GM18909 (cell line): ENCODE results near the gene RSPH1.

Source experiments
- ATAC-seq: cut with Tn5 transposase; IDR thresholded peaks from one replicate; pipeline ENCODE4 v1.9.1; 2021; ENCODE audit warnings: mild to moderate bottlenecking; ENCODE audit not compliant: unreplicated experiment, poor library complexity

The RSPH1 gene

GRCh38 chr21:42496120-42496838 lies at the start of gene RSPH1:
TSS of gene RSPH1 (minus strand) at chr21:42496224. CDS start at chr21:42496186, 38 bp downstream.
- peak; percentile 99 for ATAC-seq

GRCh38 chr21:42545745-42546144 lies 49.7 kb upstream of the RSPH1 start:
- no peak for ATAC-seq

GRCh38 chr21:42545317-42545716 lies 49.3 kb upstream of the RSPH1 start:
- no peak for ATAC-seq

GRCh38 chr21:42544544-42544943 lies 48.5 kb upstream of the RSPH1 start:
- no peak for ATAC-seq

- no peak for ATAC-seq
Measured at GRCh38 chr21:42543106-42543847, 47.3 kb upstream of the RSPH1 start.

- ATAC-seq: no peak
Measured at GRCh38 chr21:42542596-42542995, 46.6 kb upstream of the RSPH1 start.

- no peak for ATAC-seq
Measured at GRCh38 chr21:42542196-42542595, 46.2 kb upstream of the RSPH1 start.

GRCh38 chr21:42541618-42542017 lies 45.6 kb upstream of the RSPH1 start:
- no peak for ATAC-seq

- ATAC-seq: no peak
Measured at GRCh38 chr21:42541174-42541573, 45.1 kb upstream of the RSPH1 start.

- no peak for ATAC-seq
Measured at GRCh38 chr21:42540396-42540795, 44.4 kb upstream of the RSPH1 start.

- ATAC-seq: no peak
Measured at GRCh38 chr21:42539931-42540343, 43.9 kb upstream of the RSPH1 start.

GRCh38 chr21:42539342-42539741 lies 43.3 kb upstream of the RSPH1 start:
- no peak for ATAC-seq

GRCh38 chr21:42538479-42539275 lies 42.7 kb upstream of the RSPH1 start:
- no peak for ATAC-seq

- peak; percentile 41 for ATAC-seq
Measured at GRCh38 chr21:42537106-42537742, 41.2 kb upstream of the RSPH1 start.

GRCh38 chr21:42536601-42537000 lies 40.6 kb upstream of the RSPH1 start:
- ATAC-seq: no peak

GRCh38 chr21:42535602-42536171 lies 39.7 kb upstream of the RSPH1 start:
- ATAC-seq: peak; percentile 70

GRCh38 chr21:42534421-42535378 lies 38.7 kb upstream of the RSPH1 start:
- ATAC-seq: no peak

- ATAC-seq: no peak
Measured at GRCh38 chr21:42533963-42534355, 37.9 kb upstream of the RSPH1 start.
